ENCODE results near the gene LRP1.

GRCh38 chr12:57098546-57098945 is 29.7 kb upstream of the LRP1 start:
- TF ChIP-seq CTCF (IDR thresholded peaks at IDR 0.05) (no peak), POLR2A (IDR thresholded peaks at IDR 0.05) (no peak)

All from Peyer's patch (tissue), 4 donors.